Lung (tissue), 12 donors: Measurements from ENCODE around the gene NISCH. TPM values are rescaled to one million over a fixed set of nuclear protein-coding genes. Genes with fewer than 3 reads are reported as not detected.

ENCODE experiments used
- ATAC-seq: fragments of 200-7000 bp; cut with Tn5 transposase; one replicate; pipeline ENCODE4 v1.9.1; 2020; ENCODE audit warnings: moderate number of reproducible peaks; ENCODE audit not compliant: insufficient read depth, low FRiP score
- DNase-seq, 3 donors: peaks; one replicate each; pipeline ENCODE4 v3.0.0-alpha.2; 2013 to 2017
- H3K27ac ChIP-seq, 2 donors: one replicate each; pipeline ENCODE4 v1.5.1; 2013; ENCODE audit warnings: mild to moderate bottlenecking in 2 of 2, moderate library complexity in 2 of 2, control low read depth in 1 of 2, inconsistent platforms in 1 of 2, low read depth in 1 of 2, low read length in 1 of 2
- H3K27me3 ChIP-seq, 3 donors: one replicate each; pipeline ENCODE4 v1.5.1; 2013; ENCODE audit warnings: low read length in 2 of 3; ENCODE audit not compliant: control insufficient read depth in 3 of 3, insufficient read depth in 3 of 3
- H3K36me3 ChIP-seq, 4 donors: one replicate each; pipeline ENCODE4 v1.5.1; 2013; ENCODE audit warnings: low read length in 4 of 4, mild to moderate bottlenecking in 1 of 4, moderate library complexity in 1 of 4; ENCODE audit not compliant: control insufficient read depth in 4 of 4, insufficient read depth in 4 of 4
- H3K4me1 ChIP-seq, 5 donors: one replicate each; pipeline ENCODE4 v1.5.1; 2013; ENCODE audit warnings: low read length in 5 of 5, mild to moderate bottlenecking in 2 of 5, moderate library complexity in 1 of 5; ENCODE audit not compliant: control insufficient read depth in 5 of 5, insufficient read depth in 5 of 5
- H3K4me3 ChIP-seq: one replicate; pipeline ENCODE4 v1.5.1; 2013; ENCODE audit warnings: mild to moderate bottlenecking, control low read depth, moderate library complexity
- H3K9ac ChIP-seq, 2 donors: one replicate each; pipeline ENCODE4 v1.5.1; 2013; ENCODE audit warnings: low read length in 2 of 2, control low read depth in 1 of 2; ENCODE audit not compliant: insufficient read depth in 1 of 2
- H3K9me3 ChIP-seq, 4 donors: one replicate each; pipeline ENCODE4 v1.5.1; 2013; ENCODE audit warnings: low read length in 3 of 4, mild to moderate bottlenecking in 1 of 4, moderate library complexity in 1 of 4; ENCODE audit not compliant: control insufficient read depth in 4 of 4, insufficient read depth in 3 of 4
- WGBS, 2 donors: extraction: QIAGEN DNeasy Blood & Tissue Kit; methylation state at CpG; one replicate each; pipeline ENCODE4 v1.1.7; 2013; 5-methylcytosine and 5-hydroxymethylcytosine counted together
- polyA plus RNA-seq, 2 donors: library from polyadenylated mRNA; stranded (reverse); fragments of 200-250 nt; gene quantifications; one replicate each; pipeline ENCODE4 v1.2.1, GENCODE V29; 2013
- total RNA-seq, 2 donors: library from RNA; depleted of rRNA in 1 of 2; stranded (reverse); fragments of >200 nt in 1 of 2; gene quantifications; one replicate each; pipeline ENCODE4 v1.2.1, GENCODE V29; 2014 to 2021
- TF ChIP-seq, protein P1 (sequence below): IDR thresholded peaks from 2 replicates; pipeline ENCODE4 v1.5.1; 2012; ENCODE audit warnings: mild to moderate bottlenecking; ENCODE audit errors: control extremely low read depth, extremely low read depth
- donor health status: control.
- donor health status: control.
- donor health status: Bipolar disorder and iron deficiency.
- donor health status: healthy.
- donor health status: DM: yes; HTN: yes; CAD: no.

NISCH gene
- total and polyA plus RNA-seq, 4 donors = 37.8 to 127 (median 63.7) TPM

DNA sequence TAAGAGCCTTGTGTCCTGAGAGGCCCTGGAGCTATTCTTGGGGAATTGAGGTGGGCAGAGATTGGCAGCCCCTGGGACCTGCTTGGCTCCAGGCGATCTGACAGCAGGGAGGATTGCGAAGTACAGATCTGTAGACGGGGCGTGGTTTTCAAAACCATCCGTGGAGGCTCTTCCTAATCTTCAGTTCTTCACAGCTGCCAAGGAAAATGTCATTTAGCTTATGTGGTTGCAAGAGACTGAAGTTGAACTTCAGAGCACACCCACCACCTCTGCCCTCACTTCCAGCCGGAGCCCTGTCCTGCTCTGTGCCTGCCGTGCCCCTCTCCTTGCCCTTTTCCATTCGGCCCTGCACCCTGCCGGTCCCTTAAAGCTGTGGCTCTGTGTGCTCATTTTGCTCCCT, 12.9 kb downstream of the NISCH start:
- Histone ChIP-seq H3K4me1 (peaks cover 0 to 13% (median 0%) of the 10 kb centered on the region in 5 donors), H3K27ac (peak overlapping the region in 1 of 2 donors; percentile 30), H3K36me3 (peaks cover 4 to 33% (median 22%) of the 10 kb centered on the region in 4 donors), H3K9ac (no peak overlapping the region), H3K27me3 (no peaks in the 10 kb centered on the region), H3K4me3 (no peak overlapping the region), H3K9me3 (no peaks in the 10 kb centered on the region)
- no peak for ATAC-seq
- 52 to 53% methylated on average over 9 of the region's 9 CpGs for WGBS, 2 donors
- DNase-seq = no peak
- TF ChIP-seq, protein P1, sequence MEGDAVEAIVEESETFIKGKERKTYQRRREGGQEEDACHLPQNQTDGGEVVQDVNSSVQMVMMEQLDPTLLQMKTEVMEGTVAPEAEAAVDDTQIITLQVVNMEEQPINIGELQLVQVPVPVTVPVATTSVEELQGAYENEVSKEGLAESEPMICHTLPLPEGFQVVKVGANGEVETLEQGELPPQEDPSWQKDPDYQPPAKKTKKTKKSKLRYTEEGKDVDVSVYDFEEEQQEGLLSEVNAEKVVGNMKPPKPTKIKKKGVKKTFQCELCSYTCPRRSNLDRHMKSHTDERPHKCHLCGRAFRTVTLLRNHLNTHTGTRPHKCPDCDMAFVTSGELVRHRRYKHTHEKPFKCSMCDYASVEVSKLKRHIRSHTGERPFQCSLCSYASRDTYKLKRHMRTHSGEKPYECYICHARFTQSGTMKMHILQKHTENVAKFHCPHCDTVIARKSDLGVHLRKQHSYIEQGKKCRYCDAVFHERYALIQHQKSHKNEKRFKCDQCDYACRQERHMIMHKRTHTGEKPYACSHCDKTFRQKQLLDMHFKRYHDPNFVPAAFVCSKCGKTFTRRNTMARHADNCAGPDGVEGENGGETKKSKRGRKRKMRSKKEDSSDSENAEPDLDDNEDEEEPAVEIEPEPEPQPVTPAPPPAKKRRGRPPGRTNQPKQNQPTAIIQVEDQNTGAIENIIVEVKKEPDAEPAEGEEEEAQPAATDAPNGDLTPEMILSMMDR = no peak

- H3K27ac ChIP-seq = no peak overlapping the region
- ATAC-seq (no peak), DNase-seq (no peak)
- H3K9me3 ChIP-seq = no peaks in the 10 kb centered on the region
- peaks cover 4 to 40% (median 28%) of the 10 kb centered on the region in 4 donors for H3K36me3 ChIP-seq
- no peaks in the 10 kb centered on the region for H3K27me3 ChIP-seq
- TF ChIP-seq, protein P1 = no peak
- 77 to 84% methylated on average over 5 of the region's 5 CpGs for WGBS, 2 donors
- no peak overlapping the region for H3K4me3 ChIP-seq
- peaks cover 0 to 13% (median 0%) of the 10 kb centered on the region in 5 donors for H3K4me1 ChIP-seq
- H3K9ac ChIP-seq = no peak overlapping the region
Measured at GRCh38 chr3:52469001-52469400, 13.6 kb downstream of the NISCH start.

DNA sequence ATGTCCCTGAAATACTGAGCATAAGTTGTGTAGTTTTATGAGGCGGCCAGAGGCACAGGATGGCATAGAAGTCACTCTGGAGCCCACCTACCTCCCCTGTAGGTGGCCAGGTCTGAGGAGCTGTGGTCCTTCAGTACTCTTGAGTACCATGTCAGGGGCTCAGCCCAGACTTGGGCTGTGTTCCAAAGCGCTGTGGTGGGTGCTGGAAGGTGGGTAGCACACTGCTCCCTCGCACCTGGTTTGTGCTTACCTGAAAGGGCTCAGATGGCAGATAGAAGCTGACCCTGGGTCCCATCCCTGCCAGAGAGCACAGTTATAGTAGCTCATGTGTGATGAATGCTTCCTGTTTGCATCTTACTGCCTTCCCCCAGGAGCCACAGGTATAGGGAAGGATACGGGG, 15.5 kb downstream of the NISCH start:
- Histone ChIP-seq H3K27me3 (no peaks in the 10 kb centered on the region), H3K36me3 (peaks cover 7 to 44% (median 33%) of the 10 kb centered on the region in 4 donors), H3K9me3 (no peaks in the 10 kb centered on the region), H3K4me3 (no peak overlapping the region), H3K9ac (no peak overlapping the region), H3K27ac (peak overlapping the region in 1 of 2 donors; percentile 78), H3K4me1 (peaks cover 0 to 11% (median 0%) of the 10 kb centered on the region in 5 donors)
- TF ChIP-seq, protein P1 = no peak
- DNase-seq (no peak), ATAC-seq (no peak)
- WGBS, 2 donors = 95 to 99% methylated on average over 4 of the region's 4 CpGs
